Activated naive CD4-positive, alpha-beta T cell treated with anti-CD3 and anti-CD28 coated beads for 36 hours (primary cell): Measurements from ENCODE around the gene ASTL. TPM values are rescaled to one million over a fixed set of nuclear protein-coding genes. Genes with fewer than 3 reads are reported as not detected.

Source experiments
- CTCF ChIA-PET: fragments of 350-600 bp; sonication (Branson Sonifier 250); formaldehyde crosslinking; loops from one replicate; lab custom pipeline; 2021; ENCODE audit warnings: antibody characterized with exemption; lab: Charles Lee
- DNase-seq: peaks from one replicate; pipeline ENCODE4 v3.0.0-alpha.2; 2020
- H3K27ac Mint-ChIP-seq: one replicate; pipeline ENCODE4 v1.8.0; 2021; ENCODE audit warnings: mild to moderate bottlenecking, mixed read lengths
- H3K27me3 Mint-ChIP-seq: one replicate; pipeline ENCODE4 v1.8.0; 2021; ENCODE audit warnings: low read depth, mixed read lengths
- H3K36me3 Mint-ChIP-seq: one replicate; pipeline ENCODE4 v1.8.0; 2021; ENCODE audit warnings: low read depth, mixed read lengths
- H3K4me1 Mint-ChIP-seq: one replicate; pipeline ENCODE4 v1.8.0; 2021; ENCODE audit warnings: low read depth, mixed read lengths
- H3K4me3 Mint-ChIP-seq: one replicate; pipeline ENCODE4 v1.8.0; 2021; ENCODE audit warnings: mild to moderate bottlenecking, moderate library complexity, mixed read lengths
- H3K9me3 Mint-ChIP-seq: one replicate; pipeline ENCODE4 v1.8.0; 2021; ENCODE audit warnings: mixed read lengths
- intact Hi-C: fragments of 100-400 bp; cut with micrococcal nuclease; formaldehyde crosslinking; loops from one replicate; pipeline ENCODE4 v1.15.1; 2023
- total RNA-seq, 2 experiments: library from RNA; stranded (reverse); gene quantifications; one replicate each; pipeline ENCODE4 v1.2.3, GENCODE V29; 2021

ASTL gene
- total RNA-seq, 2 experiments from 2014 or later: 2.5 to 2.6 TPM

- no peaks in the 10 kb centered on the region for H3K27me3 Mint-ChIP-seq
- CTCF ChIA-PET: interaction anchor here (1.2 kb wide), 1 partner anchor 203 kb away, joined by 4 read pairs; no protein-coding TSS in a partner anchor
- no peaks in the 10 kb centered on the region for H3K4me1 Mint-ChIP-seq
- H3K27ac Mint-ChIP-seq: no peak overlapping the region
- H3K9me3 Mint-ChIP-seq: peaks cover 14% of the 10 kb centered on the region
- DNase-seq: no peak
- no peaks in the 10 kb centered on the region for H3K36me3 Mint-ChIP-seq
- intact Hi-C loops: no loop called here
- no peak overlapping the region for H3K4me3 Mint-ChIP-seq
These were observed 65.0 kb downstream of the ASTL start for GRCh38 chr2:96073170-96073775.

Other genes with a start within 250 kb of the ASTL start
- 10 to 100 TPM; 23.4 to 27.7 TPM for gene ANKRD36C, start 146.7 kb downstream of the ASTL start, total RNA-seq
- gene GPAT2, start 103.6 kb downstream of the ASTL start, total RNA-seq: 10 to 100 TPM; 12.6 to 14.4 TPM
- gene ADRA2B, start 21.9 kb downstream of the ASTL start, total RNA-seq: under 1 TPM; 0.52 TPM
- gene DUSP2, start 6.9 kb upstream of the ASTL start, total RNA-seq: 100 to 1,000 TPM; 429 to 463 TPM
- gene STARD7, start 70.3 kb upstream of the ASTL start, total RNA-seq: 10 to 100 TPM; 84.7 to 87.6 TPM
- gene TMEM127, start 127.5 kb upstream of the ASTL start, total RNA-seq: 10 to 100 TPM; 12.9 to 16.1 TPM
- gene CIAO1, start 127.7 kb upstream of the ASTL start, total RNA-seq: 10 to 100 TPM; 59.9 to 62.2 TPM
- 100 to 1,000 TPM; 179 to 181 TPM for gene SNRNP200, start 167.0 kb upstream of the ASTL start, total RNA-seq
- 10 to 100 TPM; 13.3 to 13.4 TPM for gene ITPRIPL1, start 186.8 kb upstream of the ASTL start, total RNA-seq
- gene NCAPH, start 197.3 kb upstream of the ASTL start, total RNA-seq: 10 to 100 TPM; 78.6 to 79.2 TPM